ENCODE measurements around the gene PRR5L.

DNA sequence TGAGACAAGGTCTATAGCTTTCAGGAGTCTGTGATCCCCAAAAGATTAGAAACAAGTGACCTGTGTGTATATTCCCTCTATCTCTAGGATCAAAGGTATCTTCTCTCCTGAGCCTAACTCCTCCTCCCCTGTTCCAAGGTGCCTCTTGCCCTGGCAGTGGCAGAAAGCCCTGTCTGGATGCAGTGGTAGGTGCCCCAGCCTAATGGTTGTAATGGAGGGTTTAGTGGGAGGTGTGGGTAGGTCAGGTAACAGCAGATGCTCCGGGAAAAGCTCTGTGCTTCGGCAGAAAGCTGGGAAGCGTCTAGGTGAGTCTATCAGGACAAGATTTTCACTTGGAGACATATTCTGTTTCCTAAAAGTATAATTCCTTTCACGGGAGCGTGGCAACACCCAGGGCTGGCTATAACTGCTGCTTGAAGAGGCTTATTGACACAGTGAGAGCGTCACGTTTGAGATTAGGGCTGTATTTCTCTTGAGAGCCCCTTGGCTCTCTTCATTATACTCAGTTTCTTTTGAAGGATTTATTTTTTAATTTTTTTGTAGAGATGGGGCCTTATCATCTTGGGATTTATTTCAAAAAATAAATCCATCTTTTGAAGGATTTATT, 49.5 kb downstream of the PRR5L start:
- TF ChIP-seq CTCF (IDR thresholded peaks at IDR 0.05; ENCODE audit: low read length) = no peak
- no peak for TF ChIP-seq EZH2 (optimal IDR thresholded peaks at IDR 0.05; ENCODE audit: low read depth, low read length)
- no peak for TF ChIP-seq EZH2phosphoT487 (IDR thresholded peaks at IDR 0.05; ENCODE audit: low read length)

Data from MM.1S (cell line).